MG63 (cell line): Measurements from ENCODE around the gene SHISA9. TPM values are rescaled to one million over a fixed set of nuclear protein-coding genes. Genes with fewer than 3 reads are reported as not detected.

Experiments used
- DNase-seq: peaks from one replicate; pipeline ENCODE4 v3.0.0-alpha.2; 2020
- H3K27me3 ChIP-seq: fragments of 250-450 bp; sonication (Bioruptor Pico); 2 replicates; pipeline ENCODE4 v1.5.1; 2020; ENCODE audit warnings: mild to moderate bottlenecking, moderate library complexity
- H3K36me3 ChIP-seq: fragments of 250-450 bp; sonication (Bioruptor Pico); 2 replicates; pipeline ENCODE4 v1.5.1; 2020; ENCODE audit warnings: mild to moderate bottlenecking, moderate library complexity
- H3K4me3 ChIP-seq: fragments of 250-450 bp; sonication (Bioruptor Pico); 2 replicates; pipeline ENCODE4 v1.5.1; 2020; ENCODE audit warnings: mild to moderate bottlenecking, moderate library complexity
- H3K9me3 ChIP-seq: fragments of 250-450 bp; sonication (Bioruptor Pico); 2 replicates; pipeline ENCODE4 v1.5.1; 2020; ENCODE audit warnings: mild to moderate bottlenecking, moderate library complexity
- total RNA-seq: library from RNA; depleted of rRNA; stranded (reverse); fragments of >200 nt; shearing (Covaris generic); gene quantifications from 2 replicates; pipeline ENCODE4 v1.2.3, GENCODE V29; 2014; ENCODE audit warnings: low replicate concordance; rRNA removed

Gene SHISA9
- total RNA-seq, 1 experiment from 2014 or later = not detected

- H3K9me3 ChIP-seq = no peaks in the 10 kb centered on the region
- no peaks in the 10 kb centered on the region; the same call in 1 of the 2 replicates for H3K27me3 ChIP-seq
- H3K36me3 ChIP-seq = no peaks in the 10 kb centered on the region
- DNase-seq = no peak
- H3K4me3 ChIP-seq = no peak overlapping the region
Measured at GRCh38 chr16:13264749-13265552, 363.6 kb downstream of the SHISA9 start.

- H3K27me3 ChIP-seq = no peaks in the 10 kb centered on the region
- no peaks in the 10 kb centered on the region for H3K9me3 ChIP-seq
- no peak for DNase-seq
- no peaks in the 10 kb centered on the region for H3K36me3 ChIP-seq
- H3K4me3 ChIP-seq = no peak overlapping the region
Measured at GRCh38 chr16:13269359-13269758, 368.0 kb downstream of the SHISA9 start.

- H3K4me3 ChIP-seq = no peak overlapping the region
- H3K36me3 ChIP-seq = no peaks in the 10 kb centered on the region
- no peaks in the 10 kb centered on the region for H3K9me3 ChIP-seq
- H3K27me3 ChIP-seq = no peaks in the 10 kb centered on the region
- no peak for DNase-seq
Measured at GRCh38 chr16:13269905-13270528, 368.6 kb downstream of the SHISA9 start.

GRCh38 chr16:13270602-13271001 is 369.2 kb downstream of the SHISA9 start:
- H3K9me3 ChIP-seq = no peaks in the 10 kb centered on the region
- H3K36me3 ChIP-seq = no peaks in the 10 kb centered on the region
- DNase-seq = no peak
- no peak overlapping the region for H3K4me3 ChIP-seq
- no peaks in the 10 kb centered on the region for H3K27me3 ChIP-seq

GRCh38 chr16:13289515-13289914 is 388.1 kb downstream of the SHISA9 start:
- no peaks in the 10 kb centered on the region for H3K27me3 ChIP-seq
- H3K36me3 ChIP-seq = no peaks in the 10 kb centered on the region
- no peak overlapping the region for H3K4me3 ChIP-seq
- no peaks in the 10 kb centered on the region; the same call in 1 of the 2 replicates for H3K9me3 ChIP-seq
- DNase-seq = no peak

Other genes with a start within 250 kb of the SHISA9 start
- 27.3 and 28.3 TPM in 2 replicates for gene CPPED1, start 97.7 kb upstream of the SHISA9 start, total RNA-seq